ENCODE data around the gene CCL4L2.
"Not testable (repeated sequence)": the region's sequence is repeated elsewhere in the genome, so short reads cannot be mapped to it uniquely, and the experiment has no call there.

DNA sequence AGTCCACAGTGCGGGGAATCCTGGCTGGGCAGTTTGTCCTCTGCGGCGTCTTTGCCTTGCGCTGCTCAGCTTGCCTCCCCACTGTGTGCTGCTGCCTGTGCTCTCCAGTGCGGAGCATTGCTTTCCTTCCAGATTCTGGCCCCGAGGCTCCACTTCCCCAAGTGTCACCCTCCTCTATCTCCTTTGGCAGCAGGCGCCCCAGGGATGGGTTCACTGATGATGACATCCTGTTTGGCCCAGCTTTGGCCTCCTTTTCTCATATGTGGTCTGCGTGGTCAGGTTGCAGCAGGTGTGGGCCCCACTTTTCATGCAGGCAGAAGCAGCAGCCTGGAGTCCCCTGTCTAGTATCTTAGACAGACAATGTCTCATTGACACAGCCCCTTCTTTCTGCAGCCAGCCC lies 9.4 kb upstream of the CCL4L2 start:
- TF ChIP-seq, protein P1, sequence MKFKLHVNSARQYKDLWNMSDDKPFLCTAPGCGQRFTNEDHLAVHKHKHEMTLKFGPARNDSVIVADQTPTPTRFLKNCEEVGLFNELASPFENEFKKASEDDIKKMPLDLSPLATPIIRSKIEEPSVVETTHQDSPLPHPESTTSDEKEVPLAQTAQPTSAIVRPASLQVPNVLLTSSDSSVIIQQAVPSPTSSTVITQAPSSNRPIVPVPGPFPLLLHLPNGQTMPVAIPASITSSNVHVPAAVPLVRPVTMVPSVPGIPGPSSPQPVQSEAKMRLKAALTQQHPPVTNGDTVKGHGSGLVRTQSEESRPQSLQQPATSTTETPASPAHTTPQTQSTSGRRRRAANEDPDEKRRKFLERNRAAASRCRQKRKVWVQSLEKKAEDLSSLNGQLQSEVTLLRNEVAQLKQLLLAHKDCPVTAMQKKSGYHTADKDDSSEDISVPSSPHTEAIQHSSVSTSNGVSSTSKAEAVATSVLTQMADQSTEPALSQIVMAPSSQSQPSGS (tag by site-specific recombination; IDR thresholded peaks at IDR 0.05; ENCODE audit: low read depth) = not testable (repeated sequence)
- TF ChIP-seq GLIS1 (tag by site-specific recombination; IDR thresholded peaks at IDR 0.05) = not testable (repeated sequence)

All from HEK293 (cell line).